NCI-H1105 (cell line): ENCODE results near the gene TMEM250.

Experiments used
- DNase-seq: peaks from one replicate; lab custom pipeline; 2025; lab: John Stamatoyannopoulos, UW

Gene TMEM250

GRCh38 chr9:136132512-136133050 lies 13.9 kb upstream of the TMEM250 start:
- DNase-seq: no peak

- DNase-seq: no peak
These were observed 13.2 kb upstream of the TMEM250 start for GRCh38 chr9:136131629-136132511.

GRCh38 chr9:136129176-136129575 lies 10.5 kb upstream of the TMEM250 start:
- DNase-seq: no peak

- DNase-seq: no peak
These were observed 9.8 kb upstream of the TMEM250 start for GRCh38 chr9:136128436-136128835.

GRCh38 chr9:136127313-136127712 lies 8.6 kb upstream of the TMEM250 start:
- no peak for DNase-seq

GRCh38 chr9:136124976-136125692 lies 6.5 kb upstream of the TMEM250 start:
- no peak for DNase-seq

GRCh38 chr9:136122425-136123383 lies 4.0 kb upstream of the TMEM250 start:
- peak; percentile 32 for DNase-seq

GRCh38 chr9:136121801-136122200 lies 3.1 kb upstream of the TMEM250 start:
- DNase-seq: no peak

GRCh38 chr9:136120438-136120844 lies 1.8 kb upstream of the TMEM250 start:
- no peak for DNase-seq

- no peak for DNase-seq
These were observed 1.3 kb upstream of the TMEM250 start for GRCh38 chr9:136119883-136120393.

- no peak for DNase-seq
These were observed 597 bp upstream of the TMEM250 start for GRCh38 chr9:136119061-136119882.

- no peak for DNase-seq
These were observed 757 bp downstream of the TMEM250 start for GRCh38 chr9:136117916-136118319.

GRCh38 chr9:136117291-136117915 lies 1.3 kb downstream of the TMEM250 start:
- DNase-seq: no peak

GRCh38 chr9:136116360-136117098 lies 2.1 kb downstream of the TMEM250 start:
- no peak for DNase-seq

- DNase-seq: no peak
These were observed 2.9 kb downstream of the TMEM250 start for GRCh38 chr9:136115641-136116359.

- DNase-seq: no peak
These were observed 3.5 kb downstream of the TMEM250 start for GRCh38 chr9:136115206-136115605.

- DNase-seq: no peak
These were observed 4.1 kb downstream of the TMEM250 start for GRCh38 chr9:136114610-136115009.

- no peak for DNase-seq
These were observed 6.1 kb downstream of the TMEM250 start for GRCh38 chr9:136112541-136112940.

GRCh38 chr9:136111910-136112309 lies 6.8 kb downstream of the TMEM250 start:
- DNase-seq: no peak
